ENCODE results near the gene SH3PXD2B. TPM values are rescaled to one million over a fixed set of nuclear protein-coding genes. Genes with fewer than 3 reads are reported as not detected.

SH3PXD2B gene
- total and polyA plus RNA-seq, 10 of the 15 experiments (the other 5 are each of a cell fraction or from before 2014, with no cell fraction given), result 0.05 to 1.6 (median 0.57) TPM

DNA sequence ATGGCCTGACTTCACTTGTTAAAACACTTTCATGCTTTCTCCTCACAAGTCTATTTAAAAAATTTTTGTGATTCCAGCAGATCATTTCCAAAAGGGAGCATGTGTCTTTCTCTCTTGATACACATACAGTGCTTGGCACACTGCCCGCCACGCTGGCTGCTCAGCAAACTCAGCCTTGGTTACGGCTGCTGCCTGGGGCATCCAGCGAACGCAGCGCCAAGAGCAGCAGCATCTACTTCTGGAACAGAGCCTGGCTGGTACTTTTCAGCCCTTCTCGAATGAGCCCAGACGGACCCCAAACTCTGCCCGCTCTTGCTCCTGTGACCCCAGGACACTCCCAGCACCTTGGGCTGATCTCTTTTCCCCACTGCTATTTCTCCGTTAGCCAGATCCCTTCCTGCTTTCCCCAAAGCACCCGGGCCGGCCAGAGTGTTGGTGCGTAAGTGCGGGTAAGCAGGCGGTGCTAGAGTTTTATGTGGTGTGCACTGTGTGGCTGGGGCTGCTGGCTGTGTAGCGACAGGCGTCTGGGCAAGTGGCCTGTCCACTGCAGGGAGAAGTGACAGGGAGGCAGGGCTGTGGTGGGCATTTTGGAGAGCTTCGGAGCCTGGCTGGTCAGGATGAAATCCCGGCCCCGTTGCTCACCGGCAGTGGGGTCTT is 73.2 kb downstream of the SH3PXD2B start (continued):
- TF ChIP-seq, protein P1, sequence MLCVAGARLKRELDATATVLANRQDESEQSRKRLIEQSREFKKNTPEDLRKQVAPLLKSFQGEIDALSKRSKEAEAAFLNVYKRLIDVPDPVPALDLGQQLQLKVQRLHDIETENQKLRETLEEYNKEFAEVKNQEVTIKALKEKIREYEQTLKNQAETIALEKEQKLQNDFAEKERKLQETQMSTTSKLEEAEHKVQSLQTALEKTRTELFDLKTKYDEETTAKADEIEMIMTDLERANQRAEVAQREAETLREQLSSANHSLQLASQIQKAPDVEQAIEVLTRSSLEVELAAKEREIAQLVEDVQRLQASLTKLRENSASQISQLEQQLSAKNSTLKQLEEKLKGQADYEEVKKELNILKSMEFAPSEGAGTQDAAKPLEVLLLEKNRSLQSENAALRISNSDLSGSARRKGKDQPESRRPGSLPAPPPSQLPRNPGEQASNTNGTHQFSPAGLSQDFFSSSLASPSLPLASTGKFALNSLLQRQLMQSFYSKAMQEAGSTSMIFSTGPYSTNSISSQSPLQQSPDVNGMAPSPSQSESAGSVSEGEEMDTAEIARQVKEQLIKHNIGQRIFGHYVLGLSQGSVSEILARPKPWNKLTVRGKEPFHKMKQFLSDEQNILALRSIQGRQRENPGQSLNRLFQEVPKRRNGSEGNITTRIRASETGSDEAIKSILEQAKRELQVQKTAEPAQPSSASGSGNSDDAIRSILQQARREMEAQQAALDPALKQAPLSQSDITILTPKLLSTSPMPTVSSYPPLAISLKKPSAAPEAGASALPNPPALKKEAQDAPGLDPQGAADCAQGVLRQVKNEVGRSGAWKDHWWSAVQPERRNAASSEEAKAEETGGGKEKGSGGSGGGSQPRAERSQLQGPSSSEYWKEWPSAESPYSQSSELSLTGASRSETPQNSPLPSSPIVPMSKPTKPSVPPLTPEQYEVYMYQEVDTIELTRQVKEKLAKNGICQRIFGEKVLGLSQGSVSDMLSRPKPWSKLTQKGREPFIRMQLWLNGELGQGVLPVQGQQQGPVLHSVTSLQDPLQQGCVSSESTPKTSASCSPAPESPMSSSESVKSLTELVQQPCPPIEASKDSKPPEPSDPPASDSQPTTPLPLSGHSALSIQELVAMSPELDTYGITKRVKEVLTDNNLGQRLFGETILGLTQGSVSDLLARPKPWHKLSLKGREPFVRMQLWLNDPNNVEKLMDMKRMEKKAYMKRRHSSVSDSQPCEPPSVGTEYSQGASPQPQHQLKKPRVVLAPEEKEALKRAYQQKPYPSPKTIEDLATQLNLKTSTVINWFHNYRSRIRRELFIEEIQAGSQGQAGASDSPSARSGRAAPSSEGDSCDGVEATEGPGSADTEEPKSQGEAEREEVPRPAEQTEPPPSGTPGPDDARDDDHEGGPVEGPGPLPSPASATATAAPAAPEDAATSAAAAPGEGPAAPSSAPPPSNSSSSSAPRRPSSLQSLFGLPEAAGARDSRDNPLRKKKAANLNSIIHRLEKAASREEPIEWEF (IDR thresholded peaks at IDR 0.05; ENCODE audit: insufficient replicate concordance, low read depth, low read length), result no peak
- no peak for TF ChIP-seq DPF2 (IDR thresholded peaks at IDR 0.05)

DNA sequence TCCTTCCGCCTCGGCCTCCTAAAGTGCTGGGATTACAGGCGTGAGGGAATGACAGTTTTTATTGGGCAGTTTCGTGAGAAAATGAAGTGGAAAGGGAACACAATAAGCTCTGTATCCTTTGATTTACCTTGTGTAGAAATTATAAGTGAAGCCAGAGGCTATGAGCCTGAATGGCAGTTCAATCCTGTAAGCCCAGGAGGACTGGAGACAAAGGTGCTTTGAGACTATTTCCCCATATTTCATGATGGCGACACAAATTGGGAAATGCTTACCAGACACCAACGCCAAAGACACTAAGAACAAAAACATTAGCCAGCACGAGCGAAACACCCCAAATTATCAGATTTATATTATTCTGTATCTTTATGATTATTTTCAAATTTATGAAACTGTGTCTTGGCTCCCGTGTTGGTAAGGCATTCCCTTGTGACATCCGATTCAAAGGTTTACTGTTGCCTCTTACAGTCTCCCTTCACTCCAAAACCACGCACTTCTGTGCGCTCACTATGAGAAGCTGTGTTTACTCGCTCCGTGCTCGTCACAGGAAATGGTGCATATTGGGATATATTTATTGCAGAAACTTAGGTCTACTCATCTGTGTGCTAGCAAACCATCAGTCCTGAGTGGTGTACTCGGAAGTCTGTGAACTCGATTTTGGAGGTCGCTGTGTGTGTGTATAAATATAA is 73.9 kb downstream of the SH3PXD2B start:
- no peaks in the 10 kb centered on the region for H3K9me3 ChIP-seq (replicated peaks; ENCODE audit: control insufficient read depth, insufficient read depth, low read length)
- no peak overlapping the region for H3K9ac ChIP-seq (ENCODE audit: control insufficient read depth, insufficient read depth, low read length)
- H3K4me2 ChIP-seq (ENCODE audit: control insufficient read depth, insufficient read depth), result no peak overlapping the region
- H4K20me1 ChIP-seq (ENCODE audit: control insufficient read depth, insufficient read depth), result no peaks in the 10 kb centered on the region
- no peak for FAIRE-seq
- intact Hi-C loops (cut with micrococcal nuclease; ENCODE audit: unreplicated experiment) (loop anchor here (5.0 kb wide), 1 partner anchor 72 kb away; the partner anchor contains the start of gene SH3PXD2B), in situ Hi-C loops (cut with MboI) (no loop called here)
- no peak for DNase-seq (ENCODE audit: low read depth, low spot score)
- H3K27me3 ChIP-seq (replicated peaks in 1 of 2; ENCODE audit: control insufficient read depth in 2 of 2, insufficient read depth in 2 of 2, low read length in 1 of 2), result no peaks in the 10 kb centered on the region
- no peaks in the 10 kb centered on the region for H3K79me2 ChIP-seq (ENCODE audit: control insufficient read depth, insufficient read depth, low read length)
- peaks cover 6% of the 10 kb centered on the region for H3K4me1 ChIP-seq (ENCODE audit: control insufficient read depth, insufficient read depth, low read length)
- CTCF ChIA-PET, result interaction anchor here (1.0 to 1.4 kb wide), 2 partner anchors 10 to 16 kb away, joined by 3 to 7 read pairs; no protein-coding TSS in a partner anchor
- SMC1A ChIA-PET (ENCODE audit: uncharacterized antibody, unreplicated experiment), result interaction anchor here (1.2 kb wide), 1 partner anchor 66 kb away, joined by 3 read pairs; no protein-coding TSS in a partner anchor
- WGBS (ENCODE audit: insufficient coverage, insufficient replicate concordance, low lambda C conversion rate, missing lambda C conversion rate), result 59% methylated on average over 18 of the region's 18 CpGs
- BruUV-seq (replicated peaks), result no TSS peak
- no peak for ATAC-seq
- RAD21 ChIA-PET (ENCODE audit: unreplicated experiment), result no interaction called here
- no peak overlapping the region for H2AFZ ChIP-seq (ENCODE audit: control insufficient read depth, low read depth, low read length)
- POLR2A ChIA-PET, result no interaction called here
- H3K4me3 ChIP-seq, result no peak overlapping the region
- H3K36me3 ChIP-seq (ENCODE audit: control insufficient read depth in 2 of 2, insufficient read depth in 2 of 2, low read length in 1 of 2), result no peaks in the 10 kb centered on the region
- H3K27ac ChIP-seq (ENCODE audit: control insufficient read depth, insufficient read depth), result no peak overlapping the region
- TF ChIP-seq NFYA (IDR thresholded peaks at IDR 0.05; ENCODE audit: borderline replicate concordance, low read depth, low read length) (no peak), SRF (IDR thresholded peaks at IDR 0.05; ENCODE audit: low read depth in 2 of 2, low read length in 2 of 2) (no peak), CBX3 (IDR thresholded peaks at IDR 0.05; ENCODE audit: borderline replicate concordance, low read depth) (no peak), SPI1 (IDR thresholded peaks at IDR 0.05; ENCODE audit: borderline replicate concordance, insufficient read depth, low read depth, low read length) (no peak)
- TF ChIP-seq, protein P2, sequence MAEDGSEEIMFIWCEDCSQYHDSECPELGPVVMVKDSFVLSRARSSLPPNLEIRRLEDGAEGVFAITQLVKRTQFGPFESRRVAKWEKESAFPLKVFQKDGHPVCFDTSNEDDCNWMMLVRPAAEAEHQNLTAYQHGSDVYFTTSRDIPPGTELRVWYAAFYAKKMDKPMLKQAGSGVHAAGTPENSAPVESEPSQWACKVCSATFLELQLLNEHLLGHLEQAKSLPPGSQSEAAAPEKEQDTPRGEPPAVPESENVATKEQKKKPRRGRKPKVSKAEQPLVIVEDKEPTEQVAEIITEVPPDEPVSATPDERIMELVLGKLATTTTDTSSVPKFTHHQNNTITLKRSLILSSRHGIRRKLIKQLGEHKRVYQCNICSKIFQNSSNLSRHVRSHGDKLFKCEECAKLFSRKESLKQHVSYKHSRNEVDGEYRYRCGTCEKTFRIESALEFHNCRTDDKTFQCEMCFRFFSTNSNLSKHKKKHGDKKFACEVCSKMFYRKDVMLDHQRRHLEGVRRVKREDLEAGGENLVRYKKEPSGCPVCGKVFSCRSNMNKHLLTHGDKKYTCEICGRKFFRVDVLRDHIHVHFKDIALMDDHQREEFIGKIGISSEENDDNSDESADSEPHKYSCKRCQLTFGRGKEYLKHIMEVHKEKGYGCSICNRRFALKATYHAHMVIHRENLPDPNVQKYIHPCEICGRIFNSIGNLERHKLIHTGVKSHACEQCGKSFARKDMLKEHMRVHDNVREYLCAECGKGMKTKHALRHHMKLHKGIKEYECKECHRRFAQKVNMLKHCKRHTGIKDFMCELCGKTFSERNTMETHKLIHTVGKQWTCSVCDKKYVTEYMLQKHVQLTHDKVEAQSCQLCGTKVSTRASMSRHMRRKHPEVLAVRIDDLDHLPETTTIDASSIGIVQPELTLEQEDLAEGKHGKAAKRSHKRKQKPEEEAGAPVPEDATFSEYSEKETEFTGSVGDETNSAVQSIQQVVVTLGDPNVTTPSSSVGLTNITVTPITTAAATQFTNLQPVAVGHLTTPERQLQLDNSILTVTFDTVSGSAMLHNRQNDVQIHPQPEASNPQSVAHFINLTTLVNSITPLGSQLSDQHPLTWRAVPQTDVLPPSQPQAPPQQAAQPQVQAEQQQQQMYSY (CRISPR knock-in tag; IDR thresholded peaks at IDR 0.05), result no peak
- TF ChIP-seq, protein P3, sequence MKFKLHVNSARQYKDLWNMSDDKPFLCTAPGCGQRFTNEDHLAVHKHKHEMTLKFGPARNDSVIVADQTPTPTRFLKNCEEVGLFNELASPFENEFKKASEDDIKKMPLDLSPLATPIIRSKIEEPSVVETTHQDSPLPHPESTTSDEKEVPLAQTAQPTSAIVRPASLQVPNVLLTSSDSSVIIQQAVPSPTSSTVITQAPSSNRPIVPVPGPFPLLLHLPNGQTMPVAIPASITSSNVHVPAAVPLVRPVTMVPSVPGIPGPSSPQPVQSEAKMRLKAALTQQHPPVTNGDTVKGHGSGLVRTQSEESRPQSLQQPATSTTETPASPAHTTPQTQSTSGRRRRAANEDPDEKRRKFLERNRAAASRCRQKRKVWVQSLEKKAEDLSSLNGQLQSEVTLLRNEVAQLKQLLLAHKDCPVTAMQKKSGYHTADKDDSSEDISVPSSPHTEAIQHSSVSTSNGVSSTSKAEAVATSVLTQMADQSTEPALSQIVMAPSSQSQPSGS (IDR thresholded peaks at IDR 0.05; ENCODE audit: low read length), result no peak

Measured in GM12878 (cell line).